ENCODE measurements around the gene GLTP.
"Not testable (repeated sequence)": the region's sequence is repeated elsewhere in the genome, so short reads cannot be mapped to it uniquely, and the experiment has no call there.

GLTP gene

DNA sequence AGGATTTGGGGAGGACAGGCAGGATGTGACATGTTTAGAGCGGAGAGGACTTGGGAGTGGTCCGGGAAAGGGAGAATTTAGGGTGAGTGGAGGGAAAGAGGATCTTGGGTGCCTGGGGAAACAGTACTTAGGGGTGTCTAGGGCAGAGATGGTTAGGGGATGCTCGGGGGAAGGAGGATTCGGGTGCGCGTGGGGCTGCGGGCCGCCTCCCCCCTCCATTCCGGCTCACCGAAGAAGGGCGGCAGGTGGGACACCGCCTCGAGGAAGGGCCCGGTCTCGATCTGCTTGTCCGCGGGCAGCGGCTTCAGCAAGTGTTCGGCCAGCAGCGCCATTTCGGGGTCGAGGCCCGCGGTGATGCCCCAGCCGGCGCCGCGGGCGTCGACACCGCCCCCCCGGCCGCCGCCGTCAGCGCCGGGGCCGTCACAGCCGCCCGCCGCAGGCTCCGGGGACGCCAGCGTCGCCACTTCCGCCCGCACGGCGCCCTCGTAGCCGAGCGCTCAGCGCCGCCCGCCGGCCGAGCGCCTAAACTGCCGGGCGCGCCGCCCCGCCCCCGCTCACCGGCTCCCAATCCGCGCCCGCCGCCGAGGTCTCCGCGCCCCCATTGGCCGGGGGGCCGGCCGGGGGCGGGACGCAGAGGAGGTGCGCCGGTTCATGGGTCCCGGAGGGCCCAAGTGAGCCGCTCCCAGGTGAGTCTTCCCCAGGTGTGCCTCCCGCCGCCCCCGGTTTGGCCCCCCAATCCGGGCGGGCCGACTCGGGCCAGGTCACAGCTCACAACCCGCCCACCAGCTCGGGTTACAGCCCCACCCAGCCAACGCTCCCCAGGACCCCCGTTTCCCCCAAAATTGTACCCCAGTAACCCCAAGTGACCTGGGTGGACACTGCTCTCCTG is at the start of gene GLTP:
TSS of gene GLTP (minus strand) at position 499 of the 889 bp plus-strand sequence. CDS start at position 332, 167 bp downstream.
- DNase-seq, result peak; percentile 92

DNA sequence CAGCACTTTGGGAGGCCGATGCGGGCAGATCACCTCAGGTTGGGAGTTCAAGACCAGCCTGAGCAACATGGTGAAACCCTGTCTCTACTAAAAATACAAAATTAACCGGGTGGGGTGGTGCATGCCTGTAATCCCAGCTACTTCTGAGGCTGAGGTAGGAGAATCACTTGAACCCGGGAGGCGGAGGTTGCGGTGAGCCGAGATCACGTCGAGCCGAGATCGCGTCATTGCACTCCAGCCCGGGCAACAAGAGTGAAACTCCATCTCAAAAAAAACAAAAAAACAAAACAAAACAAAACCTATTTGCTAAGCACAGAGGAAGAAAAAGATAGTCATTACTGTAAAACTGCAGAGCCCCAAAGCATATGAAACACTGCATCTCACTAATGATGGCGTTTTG is 49.0 kb upstream of the GLTP start:
- not testable (repeated sequence) for DNase-seq

- DNase-seq, result no peak
Measured at GRCh38 chr12:109928058-109928656, 47.8 kb upstream of the GLTP start.

DNA sequence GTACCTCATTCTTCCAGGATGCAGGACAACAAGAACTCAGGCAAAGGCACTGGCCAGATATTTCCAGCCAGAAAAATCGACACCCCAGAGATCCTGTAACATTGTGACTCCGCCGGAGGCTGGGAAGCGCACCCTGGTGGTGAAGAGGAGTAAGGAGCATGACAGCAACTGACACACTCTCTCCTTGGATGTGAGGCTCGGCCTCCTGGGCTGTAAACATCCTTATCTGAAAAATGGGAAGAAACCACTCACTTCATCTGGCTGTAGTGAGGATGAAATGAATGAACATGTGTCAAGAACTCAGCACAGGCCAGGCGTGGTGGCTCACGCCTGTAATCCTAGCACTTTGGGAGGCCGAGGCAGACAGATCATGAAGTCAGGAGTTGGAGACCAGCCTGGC is 47.3 kb upstream of the GLTP start:
- DNase-seq, result peak; percentile 41

DNA sequence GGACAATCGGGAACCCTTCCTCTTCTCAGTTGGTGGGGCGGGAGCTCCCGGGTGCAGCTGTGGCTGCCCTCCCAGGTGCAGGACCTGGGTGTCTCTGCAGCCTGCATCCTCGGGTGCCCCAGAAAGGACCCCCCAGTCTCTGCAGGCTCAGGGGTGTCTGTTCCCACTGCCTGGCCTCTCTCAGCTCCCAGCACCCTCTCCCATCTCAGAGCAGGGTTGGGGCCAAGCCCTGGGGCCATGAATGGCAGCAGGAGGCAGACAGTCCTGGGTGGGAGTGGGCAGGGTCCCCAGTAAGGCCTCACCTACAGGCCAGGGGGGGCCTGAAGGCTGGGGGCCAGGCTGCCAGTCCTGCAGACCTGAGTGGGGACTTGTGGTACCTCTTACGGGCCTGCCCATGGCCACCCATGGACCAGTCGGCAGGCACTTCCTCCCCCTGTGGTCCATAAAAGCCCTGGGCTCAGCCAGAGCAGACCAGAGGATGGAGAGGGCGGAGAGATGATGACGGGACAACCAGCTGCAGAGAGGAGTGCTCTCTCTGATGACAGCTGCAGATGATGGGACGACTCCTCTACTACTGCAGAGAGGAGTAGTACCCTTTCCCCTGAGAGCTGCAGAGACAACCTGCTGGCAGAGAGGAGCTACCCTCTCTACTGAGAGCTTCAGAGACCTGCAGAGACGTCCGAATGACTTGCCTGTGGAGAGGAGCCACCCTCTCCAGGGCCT is 46.3 kb upstream of the GLTP start:
- DNase-seq, result no peak

GRCh38 chr12:109926016-109926415 is 45.7 kb upstream of the GLTP start:
- no peak for DNase-seq

GRCh38 chr12:109925185-109925840 is 45.0 kb upstream of the GLTP start:
- no peak for DNase-seq

GRCh38 chr12:109923481-109924245 is 43.3 kb upstream of the GLTP start:
- no peak for DNase-seq

- DNase-seq, result no peak
Measured at GRCh38 chr12:109923038-109923437, 42.7 kb upstream of the GLTP start.

DNA sequence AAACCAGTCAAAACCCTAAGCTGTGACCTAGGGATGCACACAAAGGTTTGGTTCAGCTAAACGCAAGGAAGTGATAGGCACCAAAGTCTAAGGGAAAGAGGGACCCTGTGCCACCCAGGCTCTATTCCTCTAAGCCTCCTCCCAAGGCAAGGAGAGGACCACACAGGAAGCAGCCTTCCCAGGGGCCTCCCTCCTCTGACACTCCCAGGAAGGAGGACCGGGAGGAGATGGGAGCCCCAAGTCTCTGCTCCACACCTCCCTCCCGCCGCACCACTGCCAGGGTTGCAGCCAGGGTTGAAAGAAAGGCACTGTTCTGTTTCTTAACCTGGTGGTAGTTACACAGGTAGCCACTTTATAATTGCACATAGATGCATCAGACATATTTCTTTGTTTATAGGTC is 41.6 kb upstream of the GLTP start:
- DNase-seq, result no peak

DNA sequence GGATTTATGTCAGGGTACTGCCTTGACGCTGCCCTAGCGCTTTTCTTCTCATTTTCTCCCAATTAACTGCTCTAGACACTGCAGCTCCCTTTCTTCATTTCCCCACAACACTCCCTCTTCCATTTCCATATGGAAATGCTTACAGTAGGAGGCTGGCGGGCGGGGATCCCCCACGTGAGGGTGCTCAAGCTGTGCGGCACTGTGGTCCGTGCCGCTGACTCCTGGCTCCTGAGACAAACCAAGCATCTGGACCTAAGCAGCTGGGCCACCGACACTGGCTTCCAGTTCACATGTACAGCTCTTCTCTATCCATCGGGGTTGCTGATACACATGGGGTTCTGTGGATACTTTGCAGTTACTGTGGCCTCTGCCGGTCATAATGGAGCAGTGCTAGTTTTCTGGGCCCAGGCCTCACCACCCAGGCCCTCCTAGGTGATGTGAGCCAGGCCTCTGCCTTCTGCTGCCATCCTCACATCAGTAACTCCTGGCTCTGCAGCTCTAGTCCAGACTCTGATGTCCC is 40.0 kb upstream of the GLTP start:
- no peak for DNase-seq

DNA sequence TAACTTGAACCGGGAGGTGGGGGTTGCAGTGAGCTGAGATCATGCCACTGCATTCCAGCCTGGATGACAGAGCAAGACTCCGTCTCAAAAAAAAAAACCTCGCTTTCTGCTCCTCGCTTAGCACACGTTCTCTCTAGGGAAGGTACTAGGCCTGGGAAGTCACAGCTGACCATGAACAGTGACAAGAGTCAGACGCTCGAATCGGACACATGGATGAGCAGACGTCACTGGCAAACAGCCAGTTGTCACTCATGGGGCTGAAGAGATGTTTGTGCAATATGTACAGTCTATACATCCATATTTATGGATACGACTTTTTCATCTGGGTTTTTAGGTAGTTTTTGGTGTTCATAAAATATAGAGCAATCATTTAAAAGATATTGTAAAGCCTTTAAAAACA is 39.1 kb upstream of the GLTP start:
- DNase-seq, result no peak

GRCh38 chr12:109916045-109916444 is 35.7 kb upstream of the GLTP start:
- no peak for DNase-seq

DNA sequence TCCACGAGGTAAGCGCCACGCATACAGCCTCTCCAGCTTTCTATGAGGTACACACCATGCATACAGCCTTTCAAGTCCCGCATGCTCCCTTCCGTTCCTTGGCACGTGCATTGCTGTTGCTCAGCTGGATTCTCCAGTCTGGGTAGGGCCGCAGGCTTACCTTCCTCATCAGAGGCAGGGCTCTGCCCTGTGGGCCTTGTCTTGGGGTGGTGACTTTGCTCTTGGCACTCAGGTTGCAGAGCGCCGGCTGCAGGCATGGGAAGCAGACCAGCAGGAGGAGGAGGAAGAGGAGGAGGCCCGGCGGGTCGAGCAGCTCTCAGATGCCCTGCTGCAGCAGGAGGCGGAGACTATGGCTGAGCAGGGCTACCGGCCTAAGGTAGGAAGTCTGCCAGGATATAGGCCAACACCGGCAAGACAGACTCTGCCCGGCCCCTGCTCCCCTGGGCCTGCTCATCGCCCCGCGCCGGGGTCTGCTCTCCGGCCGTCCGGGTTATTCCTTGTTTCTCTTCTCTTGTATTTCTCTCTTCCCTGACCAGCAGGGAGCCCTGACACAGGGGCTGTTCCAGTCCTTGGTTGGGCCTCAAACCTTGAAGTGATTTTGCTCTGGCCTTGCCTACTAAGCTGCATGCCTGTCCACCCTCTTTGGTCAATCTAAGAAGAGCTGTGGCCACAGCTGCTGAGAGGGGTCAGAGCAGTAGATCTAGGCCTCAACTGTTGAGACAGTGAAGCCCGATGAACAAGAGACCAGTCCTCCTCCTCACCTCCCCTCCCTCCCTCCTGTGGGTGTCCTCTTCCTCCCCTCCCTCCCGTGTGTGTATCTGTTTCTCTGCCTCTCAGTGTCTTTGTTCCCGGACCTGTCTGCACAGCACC is 35.1 kb upstream of the GLTP start:
- DNase-seq, result no peak

DNA sequence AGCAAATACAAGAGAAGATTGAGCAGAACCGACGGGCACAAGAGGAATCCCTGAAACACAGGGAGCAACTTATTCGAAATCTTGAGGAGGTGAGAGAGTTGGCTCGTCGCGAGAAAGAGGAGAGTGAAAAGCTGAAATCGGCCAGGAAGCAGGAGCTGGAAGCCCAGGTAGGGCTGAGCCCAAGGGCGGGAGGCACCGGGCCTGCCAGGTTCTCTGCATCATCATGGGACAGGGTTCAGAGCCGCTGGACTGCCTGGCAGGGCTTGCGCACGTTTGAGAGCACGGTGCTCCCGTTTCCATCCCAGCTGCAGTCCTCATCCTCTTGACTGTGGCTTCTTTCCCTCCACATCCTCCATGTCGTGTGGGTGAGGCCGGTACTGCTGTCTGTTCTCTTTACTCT is 34.1 kb upstream of the GLTP start:
- DNase-seq, result no peak

- no peak for DNase-seq
Measured at GRCh38 chr12:109912855-109913321, 32.5 kb upstream of the GLTP start.

DNA sequence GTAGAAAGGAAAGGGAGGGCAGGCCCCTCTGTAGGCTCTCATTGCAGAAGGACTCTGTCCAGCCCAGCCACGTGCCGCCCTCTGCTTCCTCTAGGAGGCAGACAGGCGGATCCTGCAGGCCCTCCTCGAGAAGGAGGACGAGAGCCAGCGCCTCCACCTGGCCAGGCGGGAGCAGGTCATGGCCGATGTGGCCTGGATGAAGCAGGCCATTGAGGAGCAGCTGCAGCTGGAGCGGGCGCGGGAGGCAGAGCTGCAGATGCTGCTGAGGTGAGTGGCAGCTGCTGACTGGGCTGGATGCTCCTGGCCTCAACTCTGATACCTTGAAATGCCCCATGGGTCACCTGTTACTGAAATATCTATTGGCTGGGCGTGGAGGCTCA is 30.6 kb upstream of the GLTP start:
- DNase-seq, result no peak

DNA sequence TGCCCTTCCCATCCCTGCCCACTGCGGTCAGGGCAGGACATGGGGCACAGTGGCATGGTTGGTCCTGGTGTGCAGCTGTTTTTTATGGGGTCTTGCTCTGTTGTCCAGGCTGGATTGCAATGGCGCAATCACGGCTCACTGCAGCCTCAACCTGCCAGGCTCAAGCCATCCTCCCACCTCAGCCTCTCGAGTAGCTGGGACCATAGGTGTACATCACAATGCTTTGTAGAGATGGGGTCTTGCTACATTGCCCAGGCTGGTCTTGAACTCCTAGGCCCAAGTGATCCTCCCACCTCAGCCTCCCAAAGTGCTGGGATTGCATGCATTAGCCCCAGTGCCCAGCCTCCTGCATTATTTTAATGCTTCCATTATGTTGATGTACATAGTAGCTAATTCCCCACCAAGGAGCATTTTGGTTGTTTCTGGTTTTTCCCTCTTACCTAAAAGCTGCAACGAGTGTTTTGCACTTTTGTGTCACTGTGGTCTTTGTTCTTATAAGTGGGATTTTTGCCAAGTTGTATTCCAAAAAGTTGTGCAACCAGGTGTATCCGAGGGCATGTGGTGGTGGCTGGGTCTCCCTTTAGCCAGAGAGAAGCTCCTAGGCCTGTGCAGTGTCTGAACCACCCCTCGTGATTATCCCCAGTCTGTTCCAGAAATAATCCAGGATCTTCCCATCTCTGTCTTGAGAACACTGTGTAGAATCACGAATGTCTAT is 30.1 kb upstream of the GLTP start:
- no peak for DNase-seq

DNA sequence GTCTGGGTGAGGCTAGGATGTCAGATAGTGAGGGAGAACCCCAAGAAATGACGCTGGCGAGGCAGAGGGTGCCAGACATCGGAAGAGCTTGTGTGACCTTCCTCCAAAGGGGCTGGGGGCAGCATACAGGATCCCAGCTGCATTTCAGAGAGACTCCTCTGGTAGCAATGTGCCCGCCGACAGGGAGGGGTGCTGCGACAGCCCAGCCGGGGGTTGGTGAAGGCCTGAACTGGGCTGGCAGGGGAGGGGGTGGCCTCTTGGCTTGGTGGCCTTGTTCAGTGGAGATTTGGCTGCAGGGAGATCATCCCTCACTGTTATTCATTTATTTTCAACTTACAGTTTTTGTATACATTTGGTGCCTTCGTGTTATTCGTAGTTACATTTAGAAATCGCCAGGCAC is 25.0 kb upstream of the GLTP start:
- DNase-seq, result no peak

GRCh38 chr12:109902891-109903418 is 22.6 kb upstream of the GLTP start:
- DNase-seq, result no peak
